22Rv1 (cell line): Measurements from ENCODE around the gene FBXL7.

ENCODE experiments used
- CTCF ChIP-seq: fragments of 450-650 bp; IDR thresholded peaks from 2 replicates; pipeline ENCODE4 v1.5.1; 2017; ENCODE audit warnings: mild to moderate bottlenecking
- ZFX ChIP-seq: fragments of 450-650 bp; IDR thresholded peaks from 2 replicates; pipeline ENCODE4 v1.6.1; 2017; ENCODE audit warnings: antibody characterized with exemption, borderline replicate concordance

DNA sequence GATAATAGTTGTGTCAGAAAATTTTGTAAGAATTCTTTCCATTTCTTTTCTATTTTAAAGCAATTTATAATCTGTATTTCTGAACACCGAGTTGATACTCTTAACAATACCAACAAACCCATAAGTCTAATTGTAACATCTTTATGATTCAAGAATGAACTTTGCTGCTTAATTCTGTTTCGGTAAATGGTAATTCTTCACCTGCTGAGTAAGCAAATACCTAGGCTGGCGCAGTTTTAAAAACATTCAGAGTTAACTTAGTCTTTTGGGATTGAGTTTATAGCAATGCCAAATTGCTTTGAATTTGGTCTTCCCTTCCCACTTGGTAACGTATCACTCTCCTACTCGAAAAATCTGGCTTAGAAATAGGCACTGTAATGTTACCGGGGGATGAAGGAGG is 456.6 kb downstream of the FBXL7 start:
- TF ChIP-seq CTCF, result no peak
- TF ChIP-seq ZFX, result no peak
